D721Med (cell line): ENCODE measurements around the gene AUTS2.

Source experiments
- DNase-seq: peaks from one replicate; pipeline ENCODE4 v3.0.0; 2011; ENCODE audit warnings: low spot score; ENCODE audit not compliant: insufficient read length
- FAIRE-seq: peaks from 2 replicates; lab custom pipeline; 2011; peaks lifted over from hg19 to GRCh38; lab: Jason Lieb, UNC
- CTCF ChIP-seq: IDR thresholded peaks from 2 replicates; pipeline ENCODE4 v1.5.1; 2012; ENCODE audit warnings: mild to moderate bottlenecking, control low read depth; ENCODE audit not compliant: insufficient read depth; ENCODE audit errors: missing control alignments

The AUTS2 gene

GRCh38 chr7:70719125-70719524 lies 1120.8 kb downstream of the AUTS2 start:
- TF ChIP-seq CTCF, result no peak
- FAIRE-seq (no peak), DNase-seq (no peak)

GRCh38 chr7:70720191-70720873 lies 1122.1 kb downstream of the AUTS2 start:
- TF ChIP-seq CTCF, result no peak
- DNase-seq (no peak), FAIRE-seq (peak; percentile 16)

- no peak for DNase-seq
- no peak for FAIRE-seq
- TF ChIP-seq CTCF, result no peak
These were observed 1123.2 kb downstream of the AUTS2 start for GRCh38 chr7:70721500-70721899.

GRCh38 chr7:70723339-70723738 lies 1125.1 kb downstream of the AUTS2 start:
- TF ChIP-seq CTCF, result no peak
- FAIRE-seq (no peak), DNase-seq (no peak)

- no peak for TF ChIP-seq CTCF
- no peak for DNase-seq
- FAIRE-seq, result no peak
These were observed 1127.2 kb downstream of the AUTS2 start for GRCh38 chr7:70725448-70725847.

GRCh38 chr7:70726294-70726693 lies 1128.0 kb downstream of the AUTS2 start:
- FAIRE-seq (no peak), DNase-seq (no peak)
- TF ChIP-seq CTCF, result no peak

GRCh38 chr7:70726951-70727378 lies 1128.7 kb downstream of the AUTS2 start:
- FAIRE-seq (no peak), DNase-seq (no peak)
- TF ChIP-seq CTCF, result no peak
